GM12878 (cell line): Measurements from ENCODE around the gene LYZ. TPM values are rescaled to one million over a fixed set of nuclear protein-coding genes. Genes with fewer than 3 reads are reported as not detected.

ENCODE experiments used
- ATAC-seq: fragments of 200-7000 bp; cut with Tn5 transposase; 3 replicates; pipeline ENCODE4 v1.9.1; 2020; ENCODE audit warnings: mild to moderate bottlenecking, moderate library complexity
- BruUV-seq: library from RNA; stranded (reverse); fragments of 400-500 nt; replicated peaks from 2 replicates; lab custom pipeline; 2021; lab: Mats Ljungman, UMichigan
- CTCF ChIA-PET: fragments of 300-600 bp; sonication (Branson Sonifier 250); formaldehyde crosslinking; extraction: SDS; loops from one replicate; lab custom pipeline; 2021; ENCODE audit warnings: inconsistent platforms; lab: Yijun Ruan, JAX
- POLR2A ChIA-PET: fragments of 350-600 bp; formaldehyde crosslinking; extraction: SDS; loops from one replicate; lab custom pipeline; 2021; ENCODE audit warnings: inconsistent platforms; lab: Charles Lee
- RAD21 ChIA-PET: fragments of 300-600 bp; sonication (Branson Sonifier 250); formaldehyde crosslinking; loops from one replicate; lab custom pipeline; 2023; ENCODE audit warnings: antibody characterized with exemption; ENCODE audit not compliant: unreplicated experiment; lab: Charles Lee
- SMC1A ChIA-PET: fragments of 300-600 bp; sonication (Branson Sonifier 250); formaldehyde crosslinking; loops from one replicate; lab custom pipeline; 2023; ENCODE audit not compliant: unreplicated experiment, uncharacterized antibody; lab: Charles Lee
- DNase-seq: peaks from one replicate; pipeline ENCODE4 v3.0.0-alpha.2; 2011; ENCODE audit warnings: low read depth, low spot score
- FAIRE-seq: peaks from 3 replicates; lab custom pipeline; 2011; peaks lifted over from hg19 to GRCh38; lab: Jason Lieb, UNC
- H2AFZ ChIP-seq: 2 replicates; pipeline ENCODE4 v1.6.0; 2011; ENCODE audit warnings: low read depth, low read length, control low read depth; ENCODE audit not compliant: control insufficient read depth
- H3K27ac ChIP-seq: 2 replicates; pipeline ENCODE4 v1.5.1; 2011; ENCODE audit warnings: control low read depth; ENCODE audit not compliant: control insufficient read depth, insufficient read depth
- H3K27me3 ChIP-seq, 2 experiments: replicated peaks in 1 of 2; 2 replicates each; pipeline versions ENCODE4 v1.6.0 to v1.6.1; 2011; ENCODE audit warnings: low read length in 1 of 2; ENCODE audit not compliant: control insufficient read depth in 2 of 2, insufficient read depth in 2 of 2
- H3K36me3 ChIP-seq, 2 experiments: 2 replicates each; pipeline ENCODE4 v1.5.1; 2011; ENCODE audit warnings: low read length in 1 of 2; ENCODE audit not compliant: control insufficient read depth in 2 of 2, insufficient read depth in 2 of 2
- H3K4me1 ChIP-seq: 2 replicates; pipeline ENCODE4 v1.6.1; 2011; ENCODE audit warnings: mild to moderate bottlenecking, low read length, moderate library complexity, mixed read lengths; ENCODE audit not compliant: control insufficient read depth, insufficient read depth
- H3K4me2 ChIP-seq: 2 replicates; pipeline ENCODE4 v1.6.0; 2011; ENCODE audit warnings: control low read depth; ENCODE audit not compliant: control insufficient read depth, insufficient read depth
- H3K4me3 ChIP-seq: fragments of 200-600 bp; sonication (generic); 2 replicates; pipeline ENCODE4 v1.5.1; 2016
- H3K79me2 ChIP-seq: 2 replicates; pipeline ENCODE4 v1.6.0; 2011; ENCODE audit warnings: low read length; ENCODE audit not compliant: control insufficient read depth, insufficient read depth
- H3K9ac ChIP-seq: 2 replicates; pipeline ENCODE4 v1.8.0; 2011; ENCODE audit warnings: low read length, control low read depth, mixed read lengths; ENCODE audit not compliant: control insufficient read depth, insufficient read depth
- H3K9me3 ChIP-seq: replicated peaks from 3 replicates; pipeline ENCODE4 v1.5.1; 2011; ENCODE audit warnings: mild to moderate bottlenecking, low read length; ENCODE audit not compliant: control insufficient read depth, insufficient read depth
- H4K20me1 ChIP-seq: 2 replicates; pipeline ENCODE4 v1.6.0; 2011; ENCODE audit not compliant: control insufficient read depth, insufficient read depth
- BHLHE40 ChIP-seq, 2 experiments: fragments of 450-650 bp in 1 of 2; IDR thresholded peaks; 2 replicates each; pipeline ENCODE4 v1.6.1; 2011 to 2017; ENCODE audit warnings: low read depth in 2 of 2, borderline replicate concordance in 1 of 2, improper control_type of control experiment in 1 of 2, low read length in 1 of 2, mild to moderate bottlenecking in 1 of 2
- CBX3 ChIP-seq: fragments of 200-600 bp; sonication (generic); IDR thresholded peaks from 2 replicates; pipeline ENCODE4 v1.6.1; 2016; ENCODE audit warnings: low read depth, borderline replicate concordance
- EZH2 ChIP-seq: IDR thresholded peaks from 2 replicates; pipeline ENCODE4 v1.6.1; 2012; ENCODE audit warnings: low read depth, mild to moderate bottlenecking, control low read depth, inconsistent platforms, low read length, borderline replicate concordance; ENCODE audit not compliant: control insufficient read depth
- NFXL1 ChIP-seq: fragments of 450-650 bp; IDR thresholded peaks from 2 replicates; pipeline ENCODE4 v1.6.1; 2017; ENCODE audit warnings: antibody characterized with exemption, mild to moderate bottlenecking, borderline replicate concordance
- RELA ChIP-seq: fragments of 450-650 bp; IDR thresholded peaks from 2 replicates; pipeline ENCODE4 v1.8.0; 2014; ENCODE audit warnings: borderline replicate concordance; ENCODE audit not compliant: partially characterized antibody
- SKIL ChIP-seq: fragments of 450-650 bp; IDR thresholded peaks from 2 replicates; pipeline ENCODE4 v1.6.1; 2017; ENCODE audit warnings: mild to moderate bottlenecking, low read depth, inconsistent platforms; ENCODE audit not compliant: poor library complexity, severe bottlenecking
- SMAD5 ChIP-seq: IDR thresholded peaks from 2 replicates; pipeline ENCODE4 v1.6.1; 2016; ENCODE audit warnings: antibody characterized with exemption, low read depth
- SREBF1 ChIP-seq: IDR thresholded peaks from 2 replicates; pipeline ENCODE4 v1.6.1; 2012; ENCODE audit warnings: mild to moderate bottlenecking, low read length
- SUPT20H ChIP-seq: IDR thresholded peaks from 2 replicates; pipeline ENCODE4 v1.6.1; 2011; ENCODE audit warnings: low read depth, mild to moderate bottlenecking, low read length, moderate library complexity, borderline replicate concordance; ENCODE audit not compliant: control insufficient read depth
- YBX1 ChIP-seq: fragments of 450-650 bp; IDR thresholded peaks from 2 replicates; pipeline ENCODE4 v1.6.1; 2016; ENCODE audit warnings: antibody characterized with exemption
- WGBS: methylation state at CpG from one replicate; pipeline ENCODE4 v1.1.6; 2016; ENCODE audit warnings: low lambda C conversion rate; ENCODE audit not compliant: insufficient replicate concordance, insufficient coverage; ENCODE audit errors: missing lambda C conversion rate; 5-methylcytosine and 5-hydroxymethylcytosine counted together
- in situ Hi-C: fragments of 300-500 bp; cut with MboI; formaldehyde crosslinking; loops from 9 replicates; pipeline ENCODE4 v1.14.3; 2018; ENCODE audit warnings: mixed read lengths
- intact Hi-C: fragments of 100-400 bp; cut with micrococcal nuclease; formaldehyde crosslinking; loops from one replicate; pipeline ENCODE4 v1.14.2; 2022; ENCODE audit not compliant: unreplicated experiment
- polyA plus RNA-seq, 11 experiments: library from polyadenylated mRNA; depleted of rRNA in 4 of 11; unstranded in 6 of 11; stranded (reverse) in 5 of 11; fragments of >200 nt; fragmentation: Nextera tagmentation in 4 of 11; fragmentation: Illumina TruSeq in 1 of 11; extraction: Ambion mirVana in 4 of 11; extraction: Trizol in 1 of 11; gene quantifications; 1 replicate in 1 of 11; 2 replicates in 10 of 11; pipeline versions ENCODE4 v1.2.1 to v1.2.3, GENCODE V29; 2011 to 2016; ENCODE audit warnings: inconsistent platforms in 2 of 11, missing spikeins in 2 of 11, low read depth in 1 of 11
- total RNA-seq, 4 experiments: library from RNA; depleted of rRNA in 3 of 4; stranded (reverse); fragments of >200 nt in 3 of 4; fragmentation: Illumina TruSeq in 1 of 4; extraction: Trizol in 1 of 4; gene quantifications; 2 replicates each; pipeline versions ENCODE4 v1.2.1 to v1.2.3, GENCODE V29; 2013 to 2021
- TF ChIP-seq, protein P1 (sequence below), 3 experiments: IDR thresholded peaks in 2 of 3; conservative IDR thresholded peaks in 1 of 3; 2 replicates each; pipeline ENCODE4 v1.5.1; 2011; ENCODE audit warnings: low read depth in 3 of 3, low read length in 3 of 3, mild to moderate bottlenecking in 3 of 3, control low read depth in 2 of 3, moderate library complexity in 2 of 3, inconsistent platforms in 1 of 3, mixed read lengths in 1 of 3; ENCODE audit not compliant: control insufficient read depth in 2 of 3, insufficient read depth in 1 of 3; ENCODE audit errors: extremely low read depth in 1 of 3

Gene LYZ
- total and polyA plus RNA-seq, 10 of the 15 experiments (the other 5 are each of a cell fraction or from before 2014, with no cell fraction given) = 1.9 TPM; not detected in 9

- H3K4me3 ChIP-seq = no peak overlapping the region
- intact Hi-C loops = loop anchor here (10.0 kb wide), 1 partner anchor 178 kb away; no protein-coding TSS in a partner anchor
- no peak overlapping the region for H2AFZ ChIP-seq
- SMC1A ChIA-PET = interaction anchor here (1.4 to 1.8 kb wide), 2 partner anchors 8 to 239 kb away, joined by 3 read pairs; no protein-coding TSS in a partner anchor
- in situ Hi-C loops = no loop called here
- ATAC-seq (no peak), FAIRE-seq (no peak), DNase-seq (no peak)
- WGBS = 88% methylated on average over 6 of the region's 6 CpGs
- no peaks in the 10 kb centered on the region for H3K9me3 ChIP-seq
- no peak overlapping the region for H3K27ac ChIP-seq
- H3K9ac ChIP-seq = no peak overlapping the region
- no TSS peak for BruUV-seq
- no peaks in the 10 kb centered on the region for H3K27me3 ChIP-seq
- H3K4me1 ChIP-seq = no peaks in the 10 kb centered on the region
- POLR2A ChIA-PET = no interaction called here
- no peak overlapping the region for H3K4me2 ChIP-seq
- H4K20me1 ChIP-seq = no peaks in the 10 kb centered on the region
- CTCF ChIA-PET = interaction anchor here (0.7 to 3.0 kb wide), 4 partner anchors 9 to 177 kb away, joined by 3 to 21 read pairs (median 6); no protein-coding TSS in a partner anchor
- TF ChIP-seq EZH2 (no peak), CBX3 (no peak), SKIL (no peak), RELA (no peak), NFXL1 (no peak), SREBF1 (no peak), SMAD5 (no peak), YBX1 (no peak), BHLHE40 (IDR thresholded peaks at IDR 0.05; ENCODE audit: borderline replicate concordance in 1 of 2, low read depth in 2 of 2, low read length in 1 of 2) (no peak), SUPT20H (no peak)
- TF ChIP-seq, protein P1, sequence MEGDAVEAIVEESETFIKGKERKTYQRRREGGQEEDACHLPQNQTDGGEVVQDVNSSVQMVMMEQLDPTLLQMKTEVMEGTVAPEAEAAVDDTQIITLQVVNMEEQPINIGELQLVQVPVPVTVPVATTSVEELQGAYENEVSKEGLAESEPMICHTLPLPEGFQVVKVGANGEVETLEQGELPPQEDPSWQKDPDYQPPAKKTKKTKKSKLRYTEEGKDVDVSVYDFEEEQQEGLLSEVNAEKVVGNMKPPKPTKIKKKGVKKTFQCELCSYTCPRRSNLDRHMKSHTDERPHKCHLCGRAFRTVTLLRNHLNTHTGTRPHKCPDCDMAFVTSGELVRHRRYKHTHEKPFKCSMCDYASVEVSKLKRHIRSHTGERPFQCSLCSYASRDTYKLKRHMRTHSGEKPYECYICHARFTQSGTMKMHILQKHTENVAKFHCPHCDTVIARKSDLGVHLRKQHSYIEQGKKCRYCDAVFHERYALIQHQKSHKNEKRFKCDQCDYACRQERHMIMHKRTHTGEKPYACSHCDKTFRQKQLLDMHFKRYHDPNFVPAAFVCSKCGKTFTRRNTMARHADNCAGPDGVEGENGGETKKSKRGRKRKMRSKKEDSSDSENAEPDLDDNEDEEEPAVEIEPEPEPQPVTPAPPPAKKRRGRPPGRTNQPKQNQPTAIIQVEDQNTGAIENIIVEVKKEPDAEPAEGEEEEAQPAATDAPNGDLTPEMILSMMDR (IDR thresholded peaks at IDR 0.05 in 2 of 3, conservative IDR thresholded peaks at IDR 0.05 in 1 of 3; ENCODE audit: control insufficient read depth in 2 of 3, extremely low read depth in 1 of 3, insufficient read depth in 1 of 3, low read depth in 3 of 3, low read length in 3 of 3) = no peak
- TF ChIP-seq, all 136 proteins: peak for 0
- Histone ChIP-seq H3K79me2 (no peaks in the 10 kb centered on the region), H3K36me3 (no peaks in the 10 kb centered on the region)
- RAD21 ChIA-PET = no interaction called here
Measured at GRCh38 chr12:69332815-69333358, 15.3 kb upstream of the LYZ start.
